Keratinocyte (primary cell): ENCODE measurements around the gene APELA. TPM values are rescaled to one million over a fixed set of nuclear protein-coding genes. Genes with fewer than 3 reads are reported as not detected.

Source experiments
- DNase-seq: peaks from one replicate; pipeline ENCODE4 v3.0.0-alpha.2; 2011; ENCODE audit warnings: low read depth, missing footprints, low spot score
- FAIRE-seq: peaks from 2 replicates; lab custom pipeline; 2011; peaks lifted over from hg19 to GRCh38; lab: Jason Lieb, UNC
- H2AFZ ChIP-seq: 2 replicates; pipeline ENCODE4 v1.6.0; 2012; ENCODE audit warnings: low read length, control low read depth, inconsistent platforms; ENCODE audit not compliant: control insufficient read depth
- H3K27ac ChIP-seq: 2 replicates; pipeline ENCODE4 v1.5.1; 2011; ENCODE audit warnings: low read length; ENCODE audit not compliant: control insufficient read depth, insufficient read depth
- H3K27me3 ChIP-seq: 3 replicates; pipeline ENCODE4 v1.6.0; 2011; ENCODE audit warnings: low read length; ENCODE audit not compliant: control insufficient read depth, insufficient read depth; ENCODE audit errors: extremely low read depth
- H3K36me3 ChIP-seq, 2 experiments: 2 replicates in 1 of 2; 3 replicates in 1 of 2; pipeline ENCODE4 v1.5.1; 2011; ENCODE audit warnings: low read length in 2 of 2, mild to moderate bottlenecking in 1 of 2; ENCODE audit not compliant: control insufficient read depth in 2 of 2, insufficient read depth in 2 of 2; ENCODE audit errors: extremely low read depth in 1 of 2
- H3K4me1 ChIP-seq: 3 replicates; pipeline ENCODE4 v1.5.1; 2011; ENCODE audit warnings: low read length; ENCODE audit not compliant: control insufficient read depth, insufficient read depth; ENCODE audit errors: extremely low read depth
- H3K4me2 ChIP-seq: 3 replicates; pipeline ENCODE4 v1.6.0; 2011; ENCODE audit warnings: low read depth, low read length; ENCODE audit not compliant: control insufficient read depth, insufficient read depth; ENCODE audit errors: extremely low read depth
- H3K4me3 ChIP-seq, 3 experiments: fragments of 200-600 bp in 1 of 3; sonication (generic) in 1 of 3; 2 replicates in 2 of 3; 3 replicates in 1 of 3; pipeline ENCODE4 v1.5.1; 2011 to 2016; ENCODE audit warnings: low read length in 3 of 3, mild to moderate bottlenecking in 3 of 3, control low read depth in 2 of 3, inconsistent platforms in 1 of 3, low read depth in 1 of 3, mixed read lengths in 1 of 3, mixed run types in 1 of 3, moderate library complexity in 1 of 3; ENCODE audit not compliant: control insufficient read depth in 2 of 3, insufficient read depth in 2 of 3; ENCODE audit errors: extremely low read depth in 1 of 3
- H3K79me2 ChIP-seq: 2 replicates; pipeline ENCODE4 v1.6.0; 2012; ENCODE audit warnings: low read length; ENCODE audit not compliant: control insufficient read depth, insufficient read depth
- H3K9ac ChIP-seq: 3 replicates; pipeline ENCODE4 v1.6.0; 2011; ENCODE audit warnings: low read length; ENCODE audit not compliant: control insufficient read depth, insufficient read depth; ENCODE audit errors: extremely low read depth
- H3K9me1 ChIP-seq: 3 replicates; pipeline ENCODE4 v1.6.0; 2011; ENCODE audit warnings: low read length; ENCODE audit not compliant: control insufficient read depth, insufficient read depth; ENCODE audit errors: extremely low read depth
- H3K9me3 ChIP-seq: 2 replicates; pipeline ENCODE4 v1.5.1; 2012; ENCODE audit warnings: low read depth, low read length; ENCODE audit not compliant: control insufficient read depth
- H4K20me1 ChIP-seq: 3 replicates; pipeline ENCODE4 v1.6.0; 2011; ENCODE audit warnings: low read length; ENCODE audit not compliant: control insufficient read depth, insufficient read depth; ENCODE audit errors: extremely low read depth
- CTCF ChIP-seq, 3 experiments: IDR thresholded peaks in 1 of 3; conservative IDR thresholded peaks in 1 of 3; optimal IDR thresholded peaks in 1 of 3; 2 replicates in 2 of 3; 3 replicates in 1 of 3; pipeline versions ENCODE3 to v1.5.1; 2011; ENCODE audit warnings: low read length in 3 of 3, mild to moderate bottlenecking in 3 of 3, moderate library complexity in 2 of 3, control low read depth in 1 of 3, inconsistent platforms in 1 of 3; ENCODE audit not compliant: insufficient read depth in 2 of 3; ENCODE audit errors: extremely low read depth in 1 of 3
- EZH2 ChIP-seq: IDR thresholded peaks from one replicate; pipeline ENCODE4 v1.6.1; 2012; ENCODE audit warnings: inconsistent platforms, mild to moderate bottlenecking, low read length, moderate library complexity
- dilution Hi-C: fragments of 300-500 bp; cut with MboI; formaldehyde crosslinking; loops from one replicate; pipeline ENCODE4 v1.7.0; 2020; ENCODE audit warnings: low sequenced_read_pairs; ENCODE audit not compliant: extremely low pct_ligation_motif_present
- polyA plus RNA-seq, 5 experiments: library from polyadenylated mRNA; depleted of rRNA in 3 of 5; stranded (reverse) in 3 of 5; stranded (forward) in 1 of 5; unstranded in 1 of 5; fragments of >200 nt; gene quantifications; 1 replicate in 1 of 5; 2 replicates in 3 of 5; 3 replicates in 1 of 5; pipeline versions ENCODE4 v1.2.1 to v1.2.3, GENCODE V29; 2011 to 2012; ENCODE audit warnings: missing spikeins in 2 of 5, low read depth in 1 of 5, low replicate concordance in 1 of 5

APELA gene
- polyA plus RNA-seq, 1 donor (not counting 4 experiments of a cell fraction or from before 2014, with no cell fraction given): not detected

- Histone ChIP-seq H4K20me1 (no peaks in the 10 kb centered on the region), H3K9me1 (no peaks in the 10 kb centered on the region), H3K27me3 (no peaks in the 10 kb centered on the region), H3K9ac (no peak overlapping the region), H3K4me2 (no peak overlapping the region), H3K79me2 (no peaks in the 10 kb centered on the region), H3K27ac (no peak overlapping the region), H3K36me3 (no peaks in the 10 kb centered on the region), H2AFZ (no peak overlapping the region), H3K9me3 (no peaks in the 10 kb centered on the region), H3K4me3 (no peak overlapping the region), H3K4me1 (no peaks in the 10 kb centered on the region)
- dilution Hi-C loops: no loop called here
- FAIRE-seq: peak; percentile 43
- DNase-seq: no peak
- TF ChIP-seq EZH2 (no peak), CTCF (optimal IDR thresholded peaks at IDR 0.05 in 1 of 3, IDR thresholded peaks at IDR 0.05 in 1 of 3, conservative IDR thresholded peaks at IDR 0.05 in 1 of 3; ENCODE audit: extremely low read depth in 1 of 3, insufficient read depth in 2 of 3, low read length in 3 of 3) (peak; percentile 18 to 51 (median 44))
These were observed 60.7 kb downstream of the APELA start for GRCh38 chr4:164937576-164938270.

- Histone ChIP-seq H3K27me3 (peaks cover 3% of the 10 kb centered on the region), H3K36me3 (no peaks in the 10 kb centered on the region), H3K9me3 (no peaks in the 10 kb centered on the region), H3K4me2 (no peak overlapping the region), H3K9ac (no peak overlapping the region), H4K20me1 (no peaks in the 10 kb centered on the region), H3K4me1 (peaks cover 3% of the 10 kb centered on the region), H3K9me1 (no peaks in the 10 kb centered on the region), H3K27ac (no peak overlapping the region), H2AFZ (peak overlapping the region; percentile 39), H3K4me3 (no peak overlapping the region), H3K79me2 (no peaks in the 10 kb centered on the region)
- no peak for DNase-seq
- no peak for FAIRE-seq
- TF ChIP-seq EZH2 (no peak), CTCF (optimal IDR thresholded peaks at IDR 0.05 in 1 of 3, IDR thresholded peaks at IDR 0.05 in 1 of 3, conservative IDR thresholded peaks at IDR 0.05 in 1 of 3; ENCODE audit: extremely low read depth in 1 of 3, insufficient read depth in 2 of 3, low read length in 3 of 3) (no peak)
- dilution Hi-C loops: no loop called here
These were observed 66.2 kb downstream of the APELA start for GRCh38 chr4:164943192-164943591.
